Neuronal stem cell (in vitro differentiated cells): ENCODE measurements around the gene CCNT1.

Source experiments
- DNase-seq: peaks from one replicate; pipeline ENCODE4 v3.0.0-alpha.2; 2013; ENCODE audit warnings: low spot score
- H2AFZ ChIP-seq: one replicate; pipeline ENCODE4 v1.6.1; 2013; ENCODE audit warnings: mild to moderate bottlenecking, low read length, inconsistent platforms
- H2AK5ac ChIP-seq: 2 replicates; pipeline ENCODE4 v1.6.1; 2013; ENCODE audit warnings: low read depth, mild to moderate bottlenecking, inconsistent platforms, low read length, moderate library complexity, mixed read lengths
- H2BK120ac ChIP-seq: 2 replicates; pipeline ENCODE4 v1.6.1; 2013; ENCODE audit warnings: low read depth, mild to moderate bottlenecking, inconsistent platforms, low read length, moderate library complexity, mixed read lengths
- H2BK12ac ChIP-seq: one replicate; pipeline ENCODE4 v1.6.1; 2013; ENCODE audit warnings: low read length, inconsistent platforms
- H2BK15ac ChIP-seq: 2 replicates; pipeline ENCODE4 v1.6.1; 2013; ENCODE audit warnings: mild to moderate bottlenecking, low read length, inconsistent platforms, mixed read lengths
- H2BK5ac ChIP-seq: one replicate; pipeline ENCODE4 v1.6.1; 2013; ENCODE audit warnings: inconsistent platforms, mild to moderate bottlenecking, low read length, moderate library complexity
- H3K14ac ChIP-seq: one replicate; pipeline ENCODE4 v1.6.1; 2013; ENCODE audit warnings: low read length, inconsistent platforms
- H3K18ac ChIP-seq: 2 replicates; pipeline ENCODE4 v1.6.1; 2013; ENCODE audit warnings: low read length, inconsistent platforms
- H3K23ac ChIP-seq: 2 replicates; pipeline ENCODE4 v1.6.1; 2013; ENCODE audit warnings: low read depth, mild to moderate bottlenecking, mixed read lengths, low read length, inconsistent platforms; ENCODE audit not compliant: poor library complexity
- H3K27ac ChIP-seq: replicated peaks from 3 replicates; pipeline ENCODE4 v1.5.1; 2013; ENCODE audit warnings: low read length, inconsistent platforms
- H3K27me3 ChIP-seq, 3 experiments: 2 replicates each; pipeline ENCODE4 v1.6.1; 2013; ENCODE audit warnings: low read length in 3 of 3, mild to moderate bottlenecking in 2 of 3, inconsistent platforms in 1 of 3, low read depth in 1 of 3, mixed read lengths in 1 of 3, moderate library complexity in 1 of 3; ENCODE audit not compliant: control insufficient read depth in 3 of 3, insufficient read depth in 3 of 3
- H3K36me3 ChIP-seq, 2 donors: replicated peaks in 1 of 2; 2 replicates each; pipeline ENCODE4 v1.6.1; 2013; ENCODE audit warnings: low read length in 2 of 2; ENCODE audit not compliant: control insufficient read depth in 2 of 2, insufficient read depth in 2 of 2
- H3K4ac ChIP-seq: 2 replicates; pipeline ENCODE4 v1.6.1; 2013; ENCODE audit warnings: inconsistent platforms, mild to moderate bottlenecking, low read length, moderate library complexity
- H3K4me1 ChIP-seq, 2 donors: 1 replicate in 1 of 2; 2 replicates in 1 of 2; pipeline ENCODE4 v1.6.1; 2013; ENCODE audit warnings: low read length in 2 of 2, low read depth in 1 of 2; ENCODE audit not compliant: control insufficient read depth in 2 of 2, insufficient read depth in 1 of 2
- H3K4me2 ChIP-seq: one replicate; pipeline ENCODE4 v1.6.1; 2013; ENCODE audit warnings: mild to moderate bottlenecking, low read length, inconsistent platforms; ENCODE audit not compliant: insufficient read depth, poor library complexity, severe bottlenecking
- H3K4me3 ChIP-seq, 2 donors: 2 replicates each; pipeline ENCODE4 v1.5.1; 2013; ENCODE audit warnings: low read length in 2 of 2, mild to moderate bottlenecking in 2 of 2, inconsistent platforms in 1 of 2, moderate library complexity in 1 of 2
- H3K79me1 ChIP-seq: one replicate; pipeline ENCODE4 v1.6.1; 2013; ENCODE audit warnings: low read depth, mild to moderate bottlenecking, inconsistent platforms, low read length, moderate library complexity
- H3K9ac ChIP-seq: one replicate; pipeline ENCODE4 v1.6.1; 2013; ENCODE audit warnings: mild to moderate bottlenecking, low read depth, low read length, inconsistent platforms; ENCODE audit not compliant: poor library complexity
- H3K9me3 ChIP-seq, 2 donors: replicated peaks in 1 of 2; 2 replicates each; pipeline versions ENCODE3 to v1.6.1; 2013; ENCODE audit warnings: low read length in 2 of 2, mild to moderate bottlenecking in 2 of 2, inconsistent platforms in 1 of 2, low read depth in 1 of 2, mixed read lengths in 1 of 2, moderate library complexity in 1 of 2; ENCODE audit not compliant: control insufficient read depth in 2 of 2, insufficient read depth in 1 of 2
- H4K8ac ChIP-seq: one replicate; pipeline ENCODE4 v1.6.1; 2013; ENCODE audit warnings: low read depth, mild to moderate bottlenecking, inconsistent platforms, low read length, moderate library complexity
- H4K91ac ChIP-seq: one replicate; pipeline ENCODE4 v1.6.1; 2013; ENCODE audit warnings: low read length, low read depth, mild to moderate bottlenecking, inconsistent platforms; ENCODE audit not compliant: poor library complexity
- WGBS, 2 donors: extraction: QIAGEN DNeasy Blood & Tissue Kit; methylation state at CpG; one replicate each; pipeline ENCODE4 v1.1.7; 2013; ENCODE audit warnings: missing lambda C conversion rate in 2 of 2, mixed read lengths in 1 of 2; ENCODE audit not compliant: insufficient read length in 2 of 2, insufficient replicate concordance in 1 of 2; ENCODE audit errors: extremely low coverage in 2 of 2; 5-methylcytosine and 5-hydroxymethylcytosine counted together

CCNT1 gene

DNA sequence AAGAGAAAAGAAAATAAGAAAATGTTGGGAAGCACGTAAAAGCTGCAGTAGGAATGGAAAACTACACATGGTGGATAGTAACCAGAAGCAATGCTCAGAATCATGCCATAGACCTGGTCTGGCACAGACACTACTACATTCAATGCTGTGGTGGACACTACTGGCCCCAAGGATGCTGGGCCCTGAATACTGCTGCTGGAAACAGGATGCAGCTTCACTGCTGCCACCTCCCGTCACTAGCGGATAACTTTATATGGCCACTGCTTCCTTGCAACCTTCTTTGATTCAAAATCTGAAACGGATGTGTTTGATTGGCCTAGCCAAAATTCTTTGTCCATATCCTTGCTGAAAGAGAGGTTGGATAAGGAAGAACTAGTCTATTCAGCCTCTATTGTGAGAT is 41.7 kb upstream of the CCNT1 start:
- H4K8ac ChIP-seq = no peak overlapping the region
- H3K14ac ChIP-seq = no peak overlapping the region
- H2BK15ac ChIP-seq = no peak overlapping the region
- no peak for DNase-seq
- H2AK5ac ChIP-seq = no peak overlapping the region
- no peak overlapping the region for H3K4me2 ChIP-seq
- H3K18ac ChIP-seq = no peak overlapping the region
- no peaks in the 10 kb centered on the region for H3K79me1 ChIP-seq
- H3K23ac ChIP-seq = no peak overlapping the region
- no peaks in the 10 kb centered on the region for H3K36me3 ChIP-seq
- H3K4me1 ChIP-seq = no peaks in the 10 kb centered on the region
- H3K4ac ChIP-seq = no peak overlapping the region
- no peak overlapping the region for H2BK5ac ChIP-seq
- WGBS, 2 donors = no CpG with 5 or more reads among the region's 4 CpGs
- H3K9ac ChIP-seq = no peak overlapping the region
- H2BK12ac ChIP-seq = no peak overlapping the region
- no peak overlapping the region for H3K27ac ChIP-seq
- no peak overlapping the region for H4K91ac ChIP-seq
- no peaks in the 10 kb centered on the region for H3K9me3 ChIP-seq
- H2BK120ac ChIP-seq = no peak overlapping the region
- no peak overlapping the region for H3K4me3 ChIP-seq
- H3K27me3 ChIP-seq = peaks cover 0 to 7% (median 0%) of the 10 kb centered on the region in 3 experiments
- peak overlapping the region; percentile 31 for H2AFZ ChIP-seq

DNA sequence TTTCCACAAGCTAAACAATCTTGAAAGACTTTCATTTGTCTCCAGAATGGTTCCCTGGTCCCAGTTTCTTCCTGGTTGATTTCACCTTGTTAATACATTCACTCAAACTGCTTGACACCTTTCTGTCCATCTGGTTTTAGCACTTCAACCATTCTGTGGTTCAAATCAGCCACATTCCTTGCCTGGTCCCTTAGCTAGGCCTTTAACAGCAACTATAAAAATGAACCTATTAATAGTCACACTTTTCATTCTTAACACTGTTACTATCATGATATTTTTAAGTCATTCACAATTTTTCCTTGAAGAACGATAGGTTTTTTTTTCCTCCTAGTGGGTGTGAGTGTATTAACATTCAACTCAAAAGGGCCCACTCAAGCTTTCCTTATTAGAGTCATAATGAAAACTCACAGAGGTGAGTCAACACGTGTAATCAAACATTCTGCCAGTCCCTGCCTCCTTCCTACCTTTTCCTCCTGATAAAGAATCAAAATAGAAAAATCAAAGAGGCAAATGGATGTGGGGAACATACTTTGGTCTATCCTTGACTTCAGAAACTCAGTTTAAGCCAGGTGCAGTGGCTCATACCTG is 34.4 kb upstream of the CCNT1 start:
- Histone ChIP-seq H3K27me3 (peaks cover 0 to 14% (median 0%) of the 10 kb centered on the region in 3 experiments), H3K9me3 (no peaks in the 10 kb centered on the region), H3K18ac (no peak overlapping the region), H3K4me3 (no peak overlapping the region), H2BK120ac (no peak overlapping the region), H3K9ac (no peak overlapping the region), H3K4ac (no peak overlapping the region), H2AFZ (no peak overlapping the region), H3K79me1 (no peaks in the 10 kb centered on the region), H3K27ac (no peak overlapping the region), H3K4me1 (no peaks in the 10 kb centered on the region), H2BK5ac (no peak overlapping the region), H3K14ac (no peak overlapping the region), H4K8ac (no peak overlapping the region), H4K91ac (no peak overlapping the region), H3K23ac (no peak overlapping the region), H2BK15ac (no peak overlapping the region), H2AK5ac (no peak overlapping the region), H3K4me2 (no peak overlapping the region), H3K36me3 (no peaks in the 10 kb centered on the region), H2BK12ac (no peak overlapping the region)
- DNase-seq = no peak
- WGBS, 2 donors = no CpG with 5 or more reads among the region's 2 CpGs

DNA sequence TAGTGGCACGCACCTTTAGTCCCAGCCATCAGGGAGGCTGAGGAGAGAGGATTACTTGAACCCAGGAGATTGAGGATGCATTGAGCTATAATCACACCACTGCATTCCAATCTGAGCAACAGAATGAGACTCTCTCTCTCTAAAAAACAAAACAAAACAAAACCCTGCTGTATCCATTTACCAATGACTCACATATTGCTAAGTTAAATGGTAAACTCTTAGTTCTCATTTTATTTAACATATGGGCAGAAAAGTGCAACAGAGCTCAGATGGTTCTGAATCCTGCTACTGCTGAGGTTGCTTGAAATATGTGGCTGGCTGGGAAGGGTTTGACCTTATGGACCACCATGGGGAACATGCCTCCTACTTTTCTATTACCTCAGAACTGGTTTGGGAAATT is 33.7 kb upstream of the CCNT1 start:
- Histone ChIP-seq H3K27ac (no peak overlapping the region), H2AK5ac (no peak overlapping the region), H3K4me2 (no peak overlapping the region), H3K14ac (no peak overlapping the region), H3K9ac (no peak overlapping the region), H3K79me1 (no peaks in the 10 kb centered on the region), H2BK15ac (no peak overlapping the region), H2BK12ac (no peak overlapping the region), H2AFZ (no peak overlapping the region), H2BK120ac (no peak overlapping the region), H3K9me3 (no peaks in the 10 kb centered on the region), H4K91ac (no peak overlapping the region), H3K4me1 (no peaks in the 10 kb centered on the region), H3K18ac (no peak overlapping the region), H3K23ac (no peak overlapping the region), H3K27me3 (peaks cover 0 to 11% (median 0%) of the 10 kb centered on the region in 3 experiments), H3K4me3 (no peak overlapping the region), H2BK5ac (no peak overlapping the region), H3K4ac (no peak overlapping the region), H4K8ac (no peak overlapping the region), H3K36me3 (no peaks in the 10 kb centered on the region)
- WGBS, 2 donors = no CpG with 5 or more reads among the region's 1 CpG
- DNase-seq = no peak

DNA sequence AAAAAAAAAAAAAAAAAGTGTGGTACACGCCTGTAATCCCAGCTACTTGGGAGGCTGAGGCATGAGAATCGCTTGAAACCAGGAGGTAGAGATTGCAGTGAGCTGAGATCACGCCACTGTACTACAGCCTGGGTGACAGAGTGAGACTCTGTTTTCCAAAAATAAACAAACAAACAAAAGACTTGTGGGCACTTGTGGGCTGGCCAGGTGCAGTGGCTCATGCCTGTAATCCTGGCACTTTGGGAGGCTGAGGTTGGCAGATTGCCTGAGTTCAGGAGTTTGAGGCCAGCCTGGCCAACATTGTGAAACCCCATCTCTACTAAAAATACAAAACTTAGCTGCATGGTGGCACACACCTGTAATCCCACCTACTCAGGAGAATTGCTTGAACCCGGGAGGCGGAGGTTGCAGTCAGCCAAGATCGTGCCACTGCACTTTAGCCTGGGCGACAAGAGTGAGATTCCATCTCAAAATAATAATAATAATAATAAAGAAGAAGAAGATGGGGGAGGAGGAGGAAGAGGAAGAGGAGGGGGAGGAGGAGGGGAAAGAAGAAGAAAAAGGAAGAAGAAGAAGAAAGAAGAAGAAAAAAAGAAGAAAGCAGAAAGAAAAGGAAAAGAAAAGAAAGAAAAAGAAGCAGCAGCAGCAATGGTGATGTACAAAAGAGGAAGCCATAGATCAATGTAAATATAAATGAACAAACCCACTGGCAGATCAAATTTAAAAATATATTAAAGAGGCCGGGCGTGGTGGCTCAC is 27.9 kb upstream of the CCNT1 start:
- Histone ChIP-seq H3K14ac (no peak overlapping the region), H2AFZ (no peak overlapping the region), H4K8ac (no peak overlapping the region), H4K91ac (no peak overlapping the region), H3K27me3 (peaks cover 0 to 27% (median 0%) of the 10 kb centered on the region in 3 experiments), H3K18ac (no peak overlapping the region), H2BK5ac (no peak overlapping the region), H3K4me1 (no peaks in the 10 kb centered on the region), H3K9me3 (no peaks in the 10 kb centered on the region), H3K27ac (no peak overlapping the region), H3K4me3 (no peak overlapping the region), H3K4me2 (no peak overlapping the region), H2AK5ac (no peak overlapping the region), H2BK120ac (no peak overlapping the region), H3K9ac (no peak overlapping the region), H3K23ac (no peak overlapping the region), H2BK12ac (no peak overlapping the region), H3K79me1 (no peaks in the 10 kb centered on the region), H3K4ac (no peak overlapping the region), H3K36me3 (no peaks in the 10 kb centered on the region), H2BK15ac (no peak overlapping the region)
- no peak for DNase-seq
- no CpG with 5 or more reads among the region's 9 CpGs for WGBS, 2 donors
